HepG2 (cell line): ENCODE data around the gene FOXR1. TPM values are rescaled to one million over a fixed set of nuclear protein-coding genes. Genes with fewer than 3 reads are reported as not detected.
A peak's percentile ranks its signal among the peaks of the same experiment; 100 is the strongest.

Experiments used
- AGO2 ChIP-seq: fragments of 200-400 bp; formaldehyde crosslinking; optimal IDR thresholded peaks from 2 replicates; pipeline ENCODE3; 2017; ENCODE audit warnings: mild to moderate bottlenecking, low read depth, low read length, moderate library complexity
- CBX5 ChIP-seq: sonication (generic); formaldehyde crosslinking; IDR thresholded peaks from 2 replicates; pipeline ENCODE4 v1.4.0; 2020; ENCODE audit warnings: missing genetic modification reagents, borderline replicate concordance
- ETV6 ChIP-seq: sonication (generic); formaldehyde crosslinking; conservative IDR thresholded peaks from 2 replicates; pipeline ENCODE4 v1.4.0; 2020; ENCODE audit warnings: missing genetic modification reagents
- GLI4 ChIP-seq: sonication (generic); formaldehyde crosslinking; IDR thresholded peaks from 2 replicates; pipeline ENCODE4 v1.5.1; 2020; ENCODE audit warnings: missing genetic modification reagents, mild to moderate bottlenecking, moderate library complexity, borderline replicate concordance
- HNF1A ChIP-seq, 2 experiments: sonication (generic) in 1 of 2; formaldehyde crosslinking in 1 of 2; IDR thresholded peaks; 2 replicates each; pipeline versions ENCODE4 v1.4.0 to v1.6.1; 2016 to 2020; ENCODE audit warnings: borderline replicate concordance in 1 of 2, low read depth in 1 of 2, mild to moderate bottlenecking in 1 of 2, missing genetic modification reagents in 1 of 2
- JUND ChIP-seq: sonication (generic); formaldehyde crosslinking; IDR thresholded peaks from 2 replicates; pipeline ENCODE4 v1.8.0; 2022; ENCODE audit warnings: mild to moderate bottlenecking, missing genetic modification reagents
- MZF1 ChIP-seq: sonication (generic); formaldehyde crosslinking; IDR thresholded peaks from 2 replicates; pipeline ENCODE4 v1.8.1; 2023; ENCODE audit warnings: mild to moderate bottlenecking, missing genetic modification reagents, borderline replicate concordance
- SKI ChIP-seq: fragments of 450-650 bp; IDR thresholded peaks from one replicate; pipeline ENCODE4 v1.6.1; 2018; ENCODE audit warnings: mild to moderate bottlenecking; ENCODE audit not compliant: partially characterized antibody
- TMF1 ChIP-seq: sonication (generic); formaldehyde crosslinking; IDR thresholded peaks from 2 replicates; pipeline ENCODE4 v1.8.1; 2022; ENCODE audit warnings: low read depth, missing genetic modification reagents
- XRCC5 ChIP-seq: fragments of 200-400 bp; formaldehyde crosslinking; optimal IDR thresholded peaks from 2 replicates; pipeline ENCODE3; 2017; ENCODE audit warnings: mild to moderate bottlenecking, low read length
- ZFY ChIP-seq: sonication (generic); formaldehyde crosslinking; IDR thresholded peaks from 2 replicates; pipeline ENCODE4 v1.4.0; 2020; ENCODE audit warnings: missing genetic modification reagents
- ZNF274 ChIP-seq: sonication (generic); formaldehyde crosslinking; IDR thresholded peaks from 2 replicates; pipeline ENCODE4 v1.5.1; 2020; ENCODE audit warnings: mild to moderate bottlenecking, missing genetic modification reagents
- ZNF558 ChIP-seq: sonication (generic); formaldehyde crosslinking; IDR thresholded peaks from 2 replicates; pipeline ENCODE4 v1.9.0; 2022; ENCODE audit warnings: mild to moderate bottlenecking, missing genetic modification reagents, borderline replicate concordance
- ZNF597 ChIP-seq: sonication (generic); formaldehyde crosslinking; IDR thresholded peaks from 2 replicates; pipeline ENCODE4 v1.5.0; 2020; ENCODE audit warnings: missing genetic modification reagents
- ZNF678 ChIP-seq: sonication (generic); formaldehyde crosslinking; IDR thresholded peaks from 2 replicates; pipeline ENCODE4 v1.4.0; 2020; ENCODE audit warnings: mild to moderate bottlenecking, missing genetic modification reagents
- ZNF691 ChIP-seq: sonication (generic); formaldehyde crosslinking; IDR thresholded peaks from 2 replicates; pipeline ENCODE4 v1.4.0; 2020; ENCODE audit warnings: missing genetic modification reagents, low read depth, mild to moderate bottlenecking, borderline replicate concordance
- ZNF737 ChIP-seq: sonication (generic); formaldehyde crosslinking; IDR thresholded peaks from 2 replicates; pipeline ENCODE4 v1.5.0; 2020; ENCODE audit warnings: missing genetic modification reagents, mild to moderate bottlenecking, borderline replicate concordance
- ZNF740 ChIP-seq: sonication (generic); formaldehyde crosslinking; IDR thresholded peaks from 2 replicates; pipeline ENCODE4 v1.4.0; 2020; ENCODE audit warnings: missing genetic modification reagents
- ZNF775 ChIP-seq: sonication (generic); formaldehyde crosslinking; IDR thresholded peaks from 2 replicates; pipeline ENCODE4 v1.4.0; 2020; ENCODE audit warnings: missing genetic modification reagents, mild to moderate bottlenecking, moderate library complexity, borderline replicate concordance
- polyA plus RNA-seq, 8 experiments: library from polyadenylated mRNA; depleted of rRNA in 3 of 8; stranded (reverse) in 7 of 8; unstranded in 1 of 8; fragments of >200 nt; fragmentation: Illumina TruSeq in 4 of 8; extraction: Trizol in 4 of 8; gene quantifications; 2 replicates each; pipeline versions ENCODE4 v1.2.1 to v1.2.3, GENCODE V29; 2011 to 2016; ENCODE audit warnings: low read depth in 4 of 8, missing spikeins in 1 of 8, mixed read lengths in 1 of 8; ENCODE audit not compliant: insufficient read depth in 1 of 8
- total RNA-seq, 5 experiments: library from RNA; depleted of rRNA; stranded (reverse); fragments of >200 nt; fragmentation: Illumina TruSeq; extraction: Trizol; gene quantifications; 2 replicates each; pipeline ENCODE4 v1.2.3, GENCODE V29; 2016; ENCODE audit warnings: low read depth in 1 of 5
- TF ChIP-seq, protein P1 (sequence below): IDR thresholded peaks from 2 replicates; pipeline ENCODE4 v1.6.1; 2016; ENCODE audit warnings: missing biosample characterization, missing genetic modification reagents, low read depth

Gene FOXR1
- total and polyA plus RNA-seq, 2 of the 13 experiments (the other 11 are each of a cell fraction or from before 2014, with no cell fraction given) = not detected

- no peak for TF ChIP-seq ETV6 (CRISPR knock-in tag)
- TF ChIP-seq MZF1 (CRISPR knock-in tag) = no peak
- no peak for TF ChIP-seq XRCC5
- TF ChIP-seq ZNF740 = no peak
- TF ChIP-seq SKI = no peak
- no peak for TF ChIP-seq TMF1 (CRISPR knock-in tag)
- no peak for TF ChIP-seq HNF1A (IDR thresholded peaks at IDR 0.05; ENCODE audit: low read depth)
- TF ChIP-seq HNF1A (CRISPR knock-in tag; IDR thresholded peaks at IDR 0.05; ENCODE audit: borderline replicate concordance) = no peak
- peak; percentile 22; the same call in 1 of the 2 replicates for TF ChIP-seq CBX5 (CRISPR knock-in tag)
- peak; percentile 17 for TF ChIP-seq AGO2
- TF ChIP-seq ZNF678 (CRISPR knock-in tag) = no peak
- no peak for TF ChIP-seq JUND (CRISPR knock-in tag)
- TF ChIP-seq ZFY (CRISPR knock-in tag) = peak; percentile 94
- no peak for TF ChIP-seq ZNF558
- TF ChIP-seq, protein P1, sequence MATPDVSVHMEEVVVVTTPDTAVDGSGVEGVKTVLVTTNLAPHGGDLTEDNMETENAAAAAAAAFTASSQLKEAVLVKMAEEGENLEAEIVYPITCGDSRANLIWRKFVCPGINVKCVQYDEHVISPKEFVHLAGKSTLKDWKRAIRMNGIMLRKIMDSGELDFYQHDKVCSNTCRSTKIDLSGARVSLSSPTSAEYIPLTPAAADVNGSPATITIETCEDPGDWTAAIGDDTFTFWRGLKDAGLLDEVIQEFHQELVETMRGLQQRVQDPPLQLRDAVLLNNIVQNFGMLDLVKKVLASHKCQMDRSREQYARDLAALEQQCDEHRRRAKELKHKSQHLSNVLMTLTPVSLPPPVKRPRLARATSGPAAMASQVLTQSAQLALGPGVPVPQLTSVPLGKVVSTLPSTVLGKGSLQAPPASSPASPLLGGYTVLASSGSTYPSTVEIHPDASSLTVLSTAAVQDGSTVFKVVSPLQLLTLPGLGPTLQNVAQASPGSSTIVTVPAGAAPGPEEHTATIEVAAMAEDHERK (CRISPR knock-in tag) = no peak
- 0 out of 2 replicates have a peak, but pooled peaks have one; percentile 45 for TF ChIP-seq ZNF274 (CRISPR knock-in tag)
- TF ChIP-seq GLI4 (CRISPR knock-in tag) = 0 out of 2 replicates have a peak, but pooled peaks have one; percentile 26
- TF ChIP-seq ZNF737 = no peak
- TF ChIP-seq ZNF691 = no peak
- no peak for TF ChIP-seq ZNF775 (CRISPR knock-in tag)
- TF ChIP-seq ZNF597 (CRISPR knock-in tag) = no peak
These were observed 46.7 kb upstream of the FOXR1 start (continued) for GRCh38 chr11:118924591-118925585.
